ENCODE results near the gene LINGO4.

- TF ChIP-seq BMI1 (IDR thresholded peaks at IDR 0.05; ENCODE audit: borderline replicate concordance) (no peak), POLR2AphosphoS5 (IDR thresholded peaks at IDR 0.05; ENCODE audit: low read length) (no peak), EP300 (IDR thresholded peaks at IDR 0.05; ENCODE audit: borderline replicate concordance in 1 of 2, control insufficient read depth in 1 of 2, low read depth in 2 of 2, low read length in 2 of 2) (no peak), CEBPB (IDR thresholded peaks at IDR 0.05; ENCODE audit: borderline replicate concordance in 1 of 2, low read depth in 2 of 2, low read length in 2 of 2) (no peak)
Measured at GRCh38 chr1:151763990-151764389, 41.2 kb downstream of the LINGO4 start.

Data from GM12878 (cell line).